ENCODE results near the gene CXCR2.
"Not testable (repeated sequence)": the region's sequence is repeated elsewhere in the genome, so short reads cannot be mapped to it uniquely, and the experiment has no call there.

CXCR2 gene

GRCh38 chr2:218130822-218131221 is 5.0 kb downstream of the CXCR2 start:
- DNase-seq = no peak

GRCh38 chr2:218137514-218137913 is 11.7 kb downstream of the CXCR2 start:
- DNase-seq = no peak

GRCh38 chr2:218138047-218138446 is 12.2 kb downstream of the CXCR2 start:
- DNase-seq = no peak

- DNase-seq = no peak
Observed at GRCh38 chr2:218145124-218145523, 19.3 kb downstream of the CXCR2 start.

- no peak for DNase-seq
Observed at GRCh38 chr2:218146056-218146455, 20.2 kb downstream of the CXCR2 start.

GRCh38 chr2:218149098-218149497 is 23.3 kb downstream of the CXCR2 start:
- DNase-seq = no peak

GRCh38 chr2:218149848-218150440 is 24.1 kb downstream of the CXCR2 start:
- DNase-seq = no peak

- no peak for DNase-seq
Observed at GRCh38 chr2:218152172-218152571, 26.3 kb downstream of the CXCR2 start.

- DNase-seq = no peak
Observed at GRCh38 chr2:218152777-218153176, 26.9 kb downstream of the CXCR2 start.

- DNase-seq = no peak
Observed at GRCh38 chr2:218155953-218156479, 30.2 kb downstream of the CXCR2 start.

- no peak for DNase-seq
Observed at GRCh38 chr2:218161644-218162043, 35.8 kb downstream of the CXCR2 start.

- no peak for DNase-seq
Observed at GRCh38 chr2:218162814-218163213, 37.0 kb downstream of the CXCR2 start.

GRCh38 chr2:218166791-218167190 is 41.0 kb downstream of the CXCR2 start, which contains the start of gene CXCR1:
Gene CXCR1, minus strand, starts transcription at chr2:218166962. Its CDS starts 1,751 bp downstream, at chr2:218165211.
- DNase-seq = no peak

GRCh38 chr2:218168016-218168415 is 42.2 kb downstream of the CXCR2 start:
- DNase-seq = no peak

- peak; percentile 25 to 57 for DNase-seq
Observed at GRCh38 chr2:218168635-218169462, 43.0 kb downstream of the CXCR2 start.

- DNase-seq = no peak
Observed at GRCh38 chr2:218169757-218170546, 44.1 kb downstream of the CXCR2 start.

- DNase-seq = not testable (repeated sequence)
Observed at GRCh38 chr2:218171744-218172143, 45.9 kb downstream of the CXCR2 start.

- no peak for DNase-seq
Observed at GRCh38 chr2:218172845-218173244, 47.0 kb downstream of the CXCR2 start.

- no peak for DNase-seq
Observed at GRCh38 chr2:218179782-218180181, 54.0 kb downstream of the CXCR2 start.

GRCh38 chr2:218180467-218181114 is 54.8 kb downstream of the CXCR2 start:
- no peak for DNase-seq

- DNase-seq = no peak
Observed at GRCh38 chr2:218184331-218184730, 58.5 kb downstream of the CXCR2 start.

- peak; percentile 45 to 52 for DNase-seq
Observed at GRCh38 chr2:218186355-218186766, 60.5 kb downstream of the CXCR2 start.

Measured in NCI-H524 (cell line).